Measurements from ENCODE around the gene DCTN2.

Gene DCTN2

DNA sequence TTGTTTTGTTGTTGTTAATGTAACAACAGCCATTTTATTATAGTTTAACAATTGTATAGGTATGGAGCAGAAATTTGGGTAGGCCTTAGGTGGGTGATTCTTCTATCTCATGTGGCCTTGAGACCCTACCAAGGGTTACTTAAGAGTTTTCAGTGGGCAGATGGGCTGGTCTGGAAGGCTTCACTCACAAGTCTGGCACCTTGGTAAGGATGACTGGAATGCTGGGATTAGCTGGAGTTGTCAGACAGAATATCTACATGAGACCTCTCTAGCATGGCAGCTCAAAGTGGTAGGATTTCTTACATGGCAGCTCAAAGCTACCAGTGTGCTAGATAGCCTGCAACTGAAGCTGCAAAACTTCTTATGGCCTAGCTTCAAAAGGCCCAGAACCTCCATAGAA lies 61.3 kb downstream of the DCTN2 start:
- DNase-seq: no peak

DNA sequence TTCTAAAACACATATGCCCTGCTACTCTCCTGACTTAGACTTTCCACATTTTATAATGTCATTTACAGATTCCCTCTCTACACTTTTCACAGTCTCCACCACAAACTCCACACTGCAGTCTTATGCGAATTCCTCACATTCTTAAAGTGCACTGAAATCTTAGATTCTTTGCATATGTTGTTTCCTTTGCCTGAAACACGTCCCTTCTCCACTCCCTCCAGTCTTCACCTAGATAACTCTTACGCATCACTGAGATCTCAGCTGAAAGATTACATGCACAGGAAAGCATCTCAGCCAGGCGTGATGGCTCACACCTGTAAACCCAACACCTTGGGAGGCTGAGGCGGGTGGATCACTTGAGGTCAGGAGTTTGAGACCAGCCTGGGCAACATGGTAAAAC lies 63.5 kb downstream of the DCTN2 start:
- no peak for DNase-seq

DNA sequence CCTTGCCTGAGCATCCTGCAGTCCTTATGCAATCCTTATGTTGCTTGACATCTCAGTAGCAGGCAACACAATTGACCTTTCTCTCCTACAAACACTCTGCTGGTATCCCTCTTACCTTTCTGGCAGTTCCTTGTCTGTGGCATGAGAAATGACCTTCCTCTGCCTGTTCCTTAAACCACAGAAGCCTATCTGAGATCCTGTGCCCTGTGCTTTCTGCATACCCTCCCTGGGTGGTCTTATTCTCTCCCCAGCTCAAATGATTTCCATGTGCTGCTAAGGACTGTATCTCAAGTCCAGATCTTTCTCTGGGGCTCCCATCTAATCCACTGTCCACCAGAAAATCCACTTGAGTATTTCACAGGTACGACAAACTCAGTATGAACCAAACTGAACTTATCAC lies 65.3 kb downstream of the DCTN2 start:
- no peak for DNase-seq

Measured in femur (tissue), 1 donor.